ENCODE data around the gene NFS1.

NFS1 gene

DNA sequence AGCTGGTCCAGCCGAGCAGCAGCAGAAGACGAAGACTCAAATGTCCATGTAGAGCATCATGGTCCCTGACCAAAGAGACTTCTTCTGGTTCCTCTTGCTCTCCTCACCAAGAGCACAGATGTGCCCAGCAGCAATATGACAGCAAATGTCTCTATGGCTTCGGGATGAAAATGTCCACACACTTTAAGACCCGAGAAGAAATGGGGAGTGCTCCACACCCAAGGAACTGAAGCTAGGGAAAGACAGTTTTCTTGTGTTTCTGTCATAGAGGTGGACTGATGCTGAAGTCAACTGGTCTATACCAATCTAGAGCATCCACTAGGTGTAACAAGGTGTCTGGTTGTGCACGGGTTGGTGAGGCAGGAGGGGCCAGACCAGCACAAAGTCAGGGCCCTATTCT is 29.9 kb downstream of the NFS1 start:
- DNase-seq = no peak

DNA sequence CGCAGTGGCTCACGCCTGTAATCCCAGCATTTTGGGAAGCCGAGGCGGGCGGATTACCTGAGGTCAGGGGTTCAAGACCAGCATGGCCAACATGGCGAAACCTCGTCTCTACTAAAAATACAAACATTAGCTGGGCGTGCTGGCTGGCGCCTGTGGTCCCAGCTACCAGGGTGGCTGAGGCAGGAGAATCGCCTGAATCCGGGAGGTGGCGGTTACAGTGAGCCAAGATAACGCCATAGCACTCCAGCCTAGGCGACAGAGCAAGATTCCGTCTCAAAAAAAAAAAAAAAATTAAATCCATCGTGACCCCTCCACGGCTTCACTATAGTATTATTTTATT is 33.2 kb downstream of the NFS1 start:
- no peak for DNase-seq

- DNase-seq = peak; percentile 94
Observed at GRCh38 chr20:35664466-35665206, 34.5 kb downstream of the NFS1 start, which contains the start of the genes CPNE1 and RBM12. Gene CPNE1 (minus strand): TSS chr20:35664900. CDS start chr20:35632923, 31,977 bp downstream. Gene RBM12 (minus strand): TSS chr20:35664900. CDS start chr20:35655322, 9,578 bp downstream.

GRCh38 chr20:35663516-35664465 is 35.4 kb downstream of the NFS1 start:
- DNase-seq = peak; percentile 74

GRCh38 chr20:35662551-35662950 is 36.6 kb downstream of the NFS1 start:
- no peak for DNase-seq

DNA sequence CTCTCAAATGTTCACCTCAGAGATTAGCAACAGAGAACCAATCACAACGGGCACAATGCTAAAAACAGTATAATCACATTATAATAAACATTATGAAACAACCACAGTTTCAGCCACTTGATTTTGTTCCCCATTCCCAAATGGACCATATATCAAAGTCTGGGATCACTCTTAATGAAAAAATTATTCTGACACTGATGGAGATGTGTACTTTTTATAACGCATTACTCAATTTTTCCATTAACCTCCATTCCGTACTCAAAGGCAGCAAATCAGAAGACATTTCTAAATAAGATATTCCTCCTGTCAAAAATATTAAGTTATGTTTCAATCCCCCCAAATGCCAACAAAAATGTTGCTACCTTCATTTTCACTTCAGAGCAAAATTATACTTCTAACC is 37.2 kb downstream of the NFS1 start:
- DNase-seq = no peak

- no peak for DNase-seq
Observed at GRCh38 chr20:35661053-35661452, 38.1 kb downstream of the NFS1 start.

DNA sequence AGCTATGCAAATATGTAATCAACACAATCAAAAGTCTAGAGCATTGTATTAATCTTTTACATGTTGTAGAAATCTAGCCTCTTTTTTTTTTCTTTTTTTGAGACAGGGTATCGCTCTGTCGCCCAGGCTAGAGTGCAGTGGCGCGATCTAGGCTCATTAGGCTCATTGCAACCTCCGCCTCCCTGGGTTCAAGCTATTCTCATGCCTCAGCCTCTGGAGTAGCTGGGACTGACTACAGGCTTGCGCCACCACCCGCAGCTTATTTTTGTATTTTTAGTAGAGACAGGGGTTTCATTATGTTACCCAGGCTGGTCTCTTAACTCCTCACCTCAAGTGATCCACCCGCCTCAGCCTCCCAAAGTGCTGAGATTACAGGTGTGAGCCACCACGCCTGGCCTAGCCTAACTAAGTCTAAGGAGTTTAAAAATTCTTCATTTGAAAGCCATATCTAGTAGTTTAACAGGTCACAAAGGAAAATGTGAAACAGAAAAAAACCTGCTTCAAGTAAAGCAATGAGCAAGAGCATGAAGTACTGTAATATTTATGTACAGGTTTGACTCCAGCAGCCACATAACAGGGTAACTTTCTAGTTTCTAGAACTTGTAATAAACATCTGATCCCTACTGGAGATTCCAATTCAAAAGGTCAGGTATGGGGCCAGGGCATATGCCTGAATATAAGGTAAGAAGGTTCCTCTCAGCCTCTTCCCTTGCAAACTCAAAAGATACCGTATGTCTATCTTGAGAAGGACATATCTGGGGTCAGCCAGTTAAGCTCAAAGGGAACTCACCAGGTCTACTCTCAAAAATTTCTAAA is 38.8 kb downstream of the NFS1 start:
- DNase-seq = no peak

- DNase-seq = no peak
Observed at GRCh38 chr20:35657271-35657670, 41.9 kb downstream of the NFS1 start.

- DNase-seq = no peak
Observed at GRCh38 chr20:35654415-35654814, 44.7 kb downstream of the NFS1 start.

DNA sequence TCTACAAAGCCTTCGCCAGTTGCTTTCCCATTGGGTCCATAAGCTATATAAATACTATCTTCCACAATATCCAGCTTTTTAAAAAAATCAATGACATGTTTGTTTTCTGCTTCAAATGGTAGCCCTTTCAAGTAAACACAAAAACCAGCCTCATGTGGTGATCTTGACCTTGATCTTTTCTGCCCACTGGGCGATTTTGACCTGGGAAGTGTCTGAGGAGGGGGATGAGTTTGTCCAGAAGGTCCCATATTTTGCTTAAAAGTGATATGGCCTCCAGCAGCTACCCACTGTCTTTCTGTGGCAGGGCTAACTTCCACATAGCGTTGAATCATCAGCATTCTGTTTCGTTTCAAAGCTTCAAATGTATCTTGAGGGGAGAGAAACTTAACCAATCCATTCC is 45.3 kb downstream of the NFS1 start:
- DNase-seq = no peak

GRCh38 chr20:35653430-35653734 is 45.8 kb downstream of the NFS1 start:
- DNase-seq = no peak

DNA sequence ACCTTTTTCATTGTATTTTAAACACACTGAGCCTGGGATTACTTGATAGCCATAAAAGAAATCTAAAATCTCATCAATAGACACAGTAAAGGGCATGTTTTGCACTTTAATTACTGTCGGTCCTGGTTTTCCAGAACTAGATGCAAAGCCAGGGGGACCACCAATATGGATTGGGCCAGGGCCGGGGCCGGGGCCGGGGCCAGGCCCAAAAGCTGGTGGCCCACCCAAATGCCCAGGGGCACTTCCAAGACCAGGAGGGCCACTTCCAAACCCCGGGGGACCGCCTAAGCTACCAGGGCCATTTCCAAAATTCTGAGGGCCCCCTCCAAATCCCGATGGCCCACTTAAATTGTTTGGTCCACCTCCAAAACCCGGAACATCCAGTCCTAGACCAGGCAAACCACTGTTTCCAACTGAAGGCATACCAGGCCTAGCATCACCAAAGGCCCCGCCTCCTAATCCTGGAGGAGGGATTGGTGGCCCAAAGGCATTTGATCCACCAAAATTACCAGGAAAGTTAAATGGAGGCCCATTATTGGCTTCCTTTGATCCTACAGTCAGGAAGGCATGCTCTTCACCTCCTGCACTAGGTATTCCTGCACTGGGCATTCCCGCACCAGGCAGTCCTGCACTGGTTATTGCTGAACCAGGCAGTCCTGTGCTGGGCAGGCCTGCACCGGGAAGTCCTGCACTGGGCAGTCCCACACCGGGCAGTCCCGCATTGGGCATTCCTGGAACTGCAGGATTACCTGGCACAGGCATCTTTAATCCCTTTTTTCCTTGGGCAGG is 46.3 kb downstream of the NFS1 start:
- DNase-seq = no peak

- DNase-seq = no peak
Observed at GRCh38 chr20:35651958-35652357, 47.2 kb downstream of the NFS1 start.

DNA sequence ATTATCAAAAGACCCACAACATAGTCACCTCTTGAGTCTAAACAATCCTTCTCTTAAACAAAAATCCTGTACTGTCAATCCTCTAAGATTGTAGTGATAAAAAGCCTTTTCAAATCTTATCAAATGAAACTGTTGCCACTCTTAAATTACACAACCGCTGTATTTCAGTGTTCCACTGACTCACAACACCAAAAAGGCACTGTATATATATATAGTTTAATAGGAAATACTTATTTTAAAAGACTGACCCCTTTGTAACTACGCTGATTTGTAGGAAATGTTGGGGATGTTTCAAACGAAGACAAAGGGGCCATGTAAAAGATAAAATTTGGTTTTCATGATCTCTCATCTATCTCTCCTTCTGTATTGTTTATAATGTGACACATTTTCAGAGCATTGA is 48.5 kb downstream of the NFS1 start:
- DNase-seq = no peak

DNA sequence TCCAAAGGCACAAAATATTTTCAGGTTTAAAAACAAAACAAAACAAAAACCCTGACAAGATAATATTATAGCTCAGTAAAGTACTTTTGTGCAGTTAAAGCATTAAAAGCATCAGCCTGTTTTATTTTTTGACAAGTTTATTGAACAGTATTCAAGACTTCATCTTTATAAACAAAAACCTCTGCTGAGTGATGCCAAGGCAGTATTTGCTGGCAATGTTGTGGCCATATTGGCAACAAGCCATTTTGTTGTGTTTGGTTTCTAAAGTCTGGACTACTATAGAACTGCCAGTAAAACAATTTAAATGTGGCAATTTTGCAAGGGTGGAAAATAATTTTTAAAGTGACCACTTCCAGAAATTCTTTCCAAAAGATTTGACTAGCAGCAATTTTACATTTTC is 50.3 kb downstream of the NFS1 start:
- DNase-seq = no peak

DNA sequence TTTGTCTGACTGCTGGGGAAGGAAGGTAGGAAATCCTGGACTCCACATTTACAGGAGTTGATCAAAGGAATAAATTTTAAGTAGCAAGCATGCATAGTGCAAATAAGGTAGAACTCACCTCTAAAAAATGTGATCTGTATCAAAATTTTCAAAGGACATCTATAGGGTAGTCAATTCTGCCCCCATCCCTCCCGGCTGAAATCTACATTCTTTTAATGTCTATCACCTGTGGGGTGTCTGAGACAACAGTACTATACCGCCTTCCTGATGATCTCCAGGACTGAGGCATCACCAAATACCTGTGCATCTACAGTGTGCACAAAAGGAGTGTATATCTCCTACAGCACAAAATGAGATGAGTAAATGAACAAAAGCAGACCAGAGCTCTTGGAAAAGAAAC is 54.3 kb downstream of the NFS1 start:
- DNase-seq = no peak

- DNase-seq = no peak
Observed at GRCh38 chr20:35643045-35643444, 56.1 kb downstream of the NFS1 start.

DNA sequence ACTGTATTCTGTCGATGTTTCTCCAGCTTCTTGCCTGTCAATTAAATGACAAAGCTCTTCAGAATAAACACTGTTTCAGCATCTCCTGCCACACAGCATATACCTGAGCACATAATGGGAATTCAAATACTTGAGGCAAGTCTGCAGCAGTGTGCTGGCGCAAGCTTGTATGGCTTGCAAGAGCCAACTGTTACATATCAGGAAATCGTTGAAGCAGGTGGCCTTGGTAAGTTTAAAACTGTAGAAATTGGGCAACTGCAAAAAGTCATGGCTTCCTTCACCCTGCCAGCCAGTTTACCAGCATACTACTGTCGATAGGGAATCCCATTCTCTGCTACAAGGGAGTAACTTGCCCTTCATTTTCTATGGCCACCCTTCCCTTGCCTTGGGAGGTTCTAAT is 57.4 kb downstream of the NFS1 start:
- no peak for DNase-seq

DNA sequence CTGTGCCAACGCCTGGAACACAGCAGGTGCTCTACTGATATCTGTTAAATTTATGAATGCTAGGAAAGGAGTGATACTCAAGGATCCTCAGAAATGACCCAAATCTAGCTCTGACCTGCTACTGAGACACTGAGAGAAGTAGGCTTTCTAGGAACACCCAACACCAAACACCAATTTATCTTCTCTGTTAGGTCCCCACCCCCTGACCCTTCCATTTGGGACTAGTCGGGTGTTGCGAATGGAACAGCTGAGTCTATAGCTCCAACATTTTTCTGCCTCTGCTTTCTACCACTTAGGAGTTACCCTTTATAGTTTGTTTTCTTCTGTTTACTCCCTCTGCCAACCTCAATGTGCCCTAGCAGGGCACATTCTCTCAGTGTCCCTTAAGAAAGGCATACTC is 58.4 kb downstream of the NFS1 start:
- DNase-seq = no peak

DNA sequence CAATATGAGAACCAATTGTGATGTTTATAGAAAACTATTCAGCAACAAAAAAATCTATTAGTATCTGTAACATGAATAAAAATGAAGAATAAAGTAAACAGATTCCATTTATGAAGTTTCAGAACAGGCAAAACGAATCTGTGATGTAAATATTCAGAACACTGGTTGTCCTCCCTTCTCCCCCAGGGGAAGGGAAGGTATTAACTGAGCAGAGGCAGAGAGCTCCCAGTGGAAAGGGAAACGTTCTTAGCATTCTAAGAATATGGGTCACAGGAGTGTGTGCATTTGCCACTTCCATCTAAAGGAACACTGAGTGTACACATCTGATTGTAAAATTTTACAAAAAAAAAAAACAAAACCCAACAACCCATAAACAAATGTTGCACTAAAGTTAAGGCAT is 60.4 kb downstream of the NFS1 start:
- no peak for DNase-seq

GRCh38 chr20:35637276-35637675 is 61.9 kb downstream of the NFS1 start:
- no peak for DNase-seq

- DNase-seq = no peak
Observed at GRCh38 chr20:35636095-35636494, 63.1 kb downstream of the NFS1 start.
